ENCODE measurements around the gene LCN6. TPM values are rescaled to one million over a fixed set of nuclear protein-coding genes. Genes with fewer than 3 reads are reported as not detected.

The LCN6 gene
- total and polyA plus RNA-seq, 2 of the 13 experiments (the other 11 are each of a cell fraction or from before 2014, with no cell fraction given) = not detected

DNA sequence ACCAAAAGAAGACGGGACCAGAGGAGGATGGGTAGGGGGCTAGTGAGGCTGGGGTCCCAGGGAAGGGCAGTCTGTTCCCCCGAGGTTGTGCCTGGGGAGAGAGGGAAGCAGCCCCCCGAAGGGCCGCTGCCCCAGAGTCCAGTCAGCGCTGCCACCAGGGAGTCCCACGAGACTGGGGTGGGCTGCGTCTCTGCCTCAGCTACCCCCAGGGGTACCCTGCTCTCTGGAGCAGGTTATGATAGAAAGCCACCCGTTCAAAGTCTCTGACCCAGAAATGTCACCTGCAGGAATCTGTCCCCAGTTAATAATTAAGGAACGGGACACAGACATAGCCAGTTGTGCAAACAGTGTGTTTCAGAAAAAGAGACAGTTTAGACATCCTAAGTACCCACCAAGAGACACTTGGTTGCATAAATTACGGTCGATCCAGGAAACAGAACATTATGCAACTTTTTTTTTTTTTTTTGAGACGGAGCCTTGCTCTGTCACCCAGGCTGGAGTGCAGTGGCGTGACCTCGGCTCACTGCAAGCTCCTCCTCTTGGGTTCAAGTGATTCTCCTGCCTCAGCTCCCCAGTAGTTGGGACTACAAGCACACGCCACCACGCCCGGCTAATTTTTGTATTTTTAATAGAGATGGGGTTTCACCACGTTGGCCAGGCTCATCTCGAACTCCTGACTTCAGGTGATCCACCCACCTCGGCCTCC lies 50.4 kb downstream of the LCN6 start (continued):
- TF ChIP-seq CBX2 (IDR thresholded peaks at IDR 0.05; ENCODE audit: low read depth, low read length) = no peak
- TF ChIP-seq CBX2 (CRISPR knock-in tag; IDR thresholded peaks at IDR 0.05; ENCODE audit: low read depth) = no peak
- TF ChIP-seq REL (CRISPR knock-in tag; conservative IDR thresholded peaks at IDR 0.05) = no peak
- no peak for TF ChIP-seq PRMT3 (CRISPR knock-in tag; IDR thresholded peaks at IDR 0.05; ENCODE audit: borderline replicate concordance, low read depth)
- TF ChIP-seq, protein P1, sequence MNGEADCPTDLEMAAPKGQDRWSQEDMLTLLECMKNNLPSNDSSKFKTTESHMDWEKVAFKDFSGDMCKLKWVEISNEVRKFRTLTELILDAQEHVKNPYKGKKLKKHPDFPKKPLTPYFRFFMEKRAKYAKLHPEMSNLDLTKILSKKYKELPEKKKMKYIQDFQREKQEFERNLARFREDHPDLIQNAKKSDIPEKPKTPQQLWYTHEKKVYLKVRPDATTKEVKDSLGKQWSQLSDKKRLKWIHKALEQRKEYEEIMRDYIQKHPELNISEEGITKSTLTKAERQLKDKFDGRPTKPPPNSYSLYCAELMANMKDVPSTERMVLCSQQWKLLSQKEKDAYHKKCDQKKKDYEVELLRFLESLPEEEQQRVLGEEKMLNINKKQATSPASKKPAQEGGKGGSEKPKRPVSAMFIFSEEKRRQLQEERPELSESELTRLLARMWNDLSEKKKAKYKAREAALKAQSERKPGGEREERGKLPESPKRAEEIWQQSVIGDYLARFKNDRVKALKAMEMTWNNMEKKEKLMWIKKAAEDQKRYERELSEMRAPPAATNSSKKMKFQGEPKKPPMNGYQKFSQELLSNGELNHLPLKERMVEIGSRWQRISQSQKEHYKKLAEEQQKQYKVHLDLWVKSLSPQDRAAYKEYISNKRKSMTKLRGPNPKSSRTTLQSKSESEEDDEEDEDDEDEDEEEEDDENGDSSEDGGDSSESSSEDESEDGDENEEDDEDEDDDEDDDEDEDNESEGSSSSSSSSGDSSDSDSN (CRISPR knock-in tag; IDR thresholded peaks at IDR 0.05) = no peak
- peak; percentile 66; the same call in 1 of the 2 replicates for TF ChIP-seq FOXJ3 (CRISPR knock-in tag; IDR thresholded peaks at IDR 0.05; ENCODE audit: borderline replicate concordance)
- TF ChIP-seq WIZ (CRISPR knock-in tag; IDR thresholded peaks at IDR 0.05) = no peak
- no peak for TF ChIP-seq ZNF605 (CRISPR knock-in tag; IDR thresholded peaks at IDR 0.05)
- no peak for TF ChIP-seq GTF3A (CRISPR knock-in tag; conservative IDR thresholded peaks at IDR 0.05)
- TF ChIP-seq GFI1 (CRISPR knock-in tag; IDR thresholded peaks at IDR 0.05; ENCODE audit: borderline replicate concordance) = no peak
- no peak for TF ChIP-seq U2AF1 (optimal IDR thresholded peaks at IDR 0.05; ENCODE audit: low read depth, low read length)
- TF ChIP-seq PAF1 (CRISPR knock-in tag; IDR thresholded peaks at IDR 0.05) = no peak
- TF ChIP-seq ZNF12 (CRISPR knock-in tag; IDR thresholded peaks at IDR 0.05) = no peak
- TF ChIP-seq CCAR2 (optimal IDR thresholded peaks at IDR 0.05; ENCODE audit: low read depth, low read length) = no peak
- TF ChIP-seq ZNF383 (CRISPR knock-in tag; IDR thresholded peaks at IDR 0.05; ENCODE audit: borderline replicate concordance) = no peak
- TF ChIP-seq ARNT2 (CRISPR knock-in tag; IDR thresholded peaks at IDR 0.05; ENCODE audit: low read depth) = no peak
- TF ChIP-seq, protein P2, sequence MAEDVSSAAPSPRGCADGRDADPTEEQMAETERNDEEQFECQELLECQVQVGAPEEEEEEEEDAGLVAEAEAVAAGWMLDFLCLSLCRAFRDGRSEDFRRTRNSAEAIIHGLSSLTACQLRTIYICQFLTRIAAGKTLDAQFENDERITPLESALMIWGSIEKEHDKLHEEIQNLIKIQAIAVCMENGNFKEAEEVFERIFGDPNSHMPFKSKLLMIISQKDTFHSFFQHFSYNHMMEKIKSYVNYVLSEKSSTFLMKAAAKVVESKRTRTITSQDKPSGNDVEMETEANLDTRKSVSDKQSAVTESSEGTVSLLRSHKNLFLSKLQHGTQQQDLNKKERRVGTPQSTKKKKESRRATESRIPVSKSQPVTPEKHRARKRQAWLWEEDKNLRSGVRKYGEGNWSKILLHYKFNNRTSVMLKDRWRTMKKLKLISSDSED (CRISPR knock-in tag; IDR thresholded peaks at IDR 0.05) = no peak
- no peak for TF ChIP-seq TCF12 (IDR thresholded peaks at IDR 0.05)
- no peak; the same call in 1 of the 2 replicates for TF ChIP-seq TCF12 (CRISPR knock-in tag; IDR thresholded peaks at IDR 0.05)
- no peak for TF ChIP-seq ZFX (CRISPR knock-in tag; IDR thresholded peaks at IDR 0.05; ENCODE audit: low read depth)
- no peak for TF ChIP-seq MBNL3 (CRISPR knock-in tag; conservative IDR thresholded peaks at IDR 0.05)
- TF ChIP-seq, protein P3, sequence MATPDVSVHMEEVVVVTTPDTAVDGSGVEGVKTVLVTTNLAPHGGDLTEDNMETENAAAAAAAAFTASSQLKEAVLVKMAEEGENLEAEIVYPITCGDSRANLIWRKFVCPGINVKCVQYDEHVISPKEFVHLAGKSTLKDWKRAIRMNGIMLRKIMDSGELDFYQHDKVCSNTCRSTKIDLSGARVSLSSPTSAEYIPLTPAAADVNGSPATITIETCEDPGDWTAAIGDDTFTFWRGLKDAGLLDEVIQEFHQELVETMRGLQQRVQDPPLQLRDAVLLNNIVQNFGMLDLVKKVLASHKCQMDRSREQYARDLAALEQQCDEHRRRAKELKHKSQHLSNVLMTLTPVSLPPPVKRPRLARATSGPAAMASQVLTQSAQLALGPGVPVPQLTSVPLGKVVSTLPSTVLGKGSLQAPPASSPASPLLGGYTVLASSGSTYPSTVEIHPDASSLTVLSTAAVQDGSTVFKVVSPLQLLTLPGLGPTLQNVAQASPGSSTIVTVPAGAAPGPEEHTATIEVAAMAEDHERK (CRISPR knock-in tag; IDR thresholded peaks at IDR 0.05; ENCODE audit: low read depth) = no peak
- no peak for TF ChIP-seq ARID2 (CRISPR knock-in tag; IDR thresholded peaks at IDR 0.05; ENCODE audit: borderline replicate concordance)
- TF ChIP-seq, protein P4, sequence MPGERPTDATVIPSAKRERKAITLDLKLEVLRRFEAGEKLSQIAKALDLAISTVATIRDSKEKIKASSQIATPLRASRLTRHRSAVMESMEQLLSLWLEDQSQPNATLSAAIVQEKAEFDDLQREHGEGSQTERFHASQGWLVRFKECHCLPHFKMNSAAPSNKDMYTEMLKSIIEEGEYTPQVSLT (CRISPR knock-in tag; IDR thresholded peaks at IDR 0.05; ENCODE audit: borderline replicate concordance, low read depth) = no peak
- TF ChIP-seq ZNF543 (CRISPR knock-in tag; IDR thresholded peaks at IDR 0.05) = no peak
